Measurements from ENCODE around the gene FICD. TPM values are rescaled to one million over a fixed set of nuclear protein-coding genes. Genes with fewer than 3 reads are reported as not detected.
A peak's percentile ranks its signal among the peaks of the same experiment; 100 is the strongest.

The FICD gene
- total and polyA plus RNA-seq, 2 of the 13 experiments (the other 11 are each of a cell fraction or from before 2014, with no cell fraction given) = 0.99 to 3.0 TPM

DNA sequence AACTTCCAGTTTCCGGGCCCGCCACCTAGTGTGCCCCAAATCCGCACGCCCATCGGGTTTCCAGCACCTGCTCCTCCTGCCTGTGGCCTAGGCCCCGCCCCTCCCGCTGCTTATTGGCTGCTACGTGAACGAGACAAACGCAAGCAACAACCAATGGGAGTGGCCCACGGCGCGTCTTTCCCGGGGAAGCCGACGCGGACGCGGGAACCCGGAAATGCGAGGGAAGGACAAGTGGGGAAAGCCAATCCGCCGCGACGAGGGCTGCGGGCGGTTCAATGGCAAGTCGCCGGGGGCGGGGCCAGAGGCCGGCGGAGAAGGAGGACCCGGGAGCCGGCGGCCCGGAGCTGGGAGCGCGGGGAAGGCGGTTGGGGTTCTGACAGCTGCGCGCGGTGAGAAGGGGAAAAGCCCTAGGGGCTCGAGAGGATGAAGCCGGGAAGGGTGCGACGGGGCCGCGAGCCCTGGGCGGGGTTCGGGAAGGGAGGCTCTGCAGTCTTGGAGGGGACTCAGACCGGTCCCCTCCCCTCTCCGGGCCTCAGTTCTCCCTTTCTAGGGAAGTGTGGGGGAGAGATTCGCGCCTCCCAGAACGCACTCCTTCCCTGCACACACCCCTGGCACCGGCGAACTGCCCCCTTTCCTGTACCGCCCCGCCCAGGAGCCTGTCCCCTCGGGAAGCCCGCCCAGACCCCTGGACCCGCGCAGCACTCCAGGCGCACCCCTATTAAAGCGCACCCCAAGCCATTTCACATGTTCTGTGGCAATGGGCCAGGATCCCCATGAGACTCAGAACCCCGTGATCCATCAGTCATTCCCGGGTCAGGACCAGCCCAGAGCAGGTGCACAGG is at the start of gene FICD (continued):
- TF ChIP-seq, protein P1, sequence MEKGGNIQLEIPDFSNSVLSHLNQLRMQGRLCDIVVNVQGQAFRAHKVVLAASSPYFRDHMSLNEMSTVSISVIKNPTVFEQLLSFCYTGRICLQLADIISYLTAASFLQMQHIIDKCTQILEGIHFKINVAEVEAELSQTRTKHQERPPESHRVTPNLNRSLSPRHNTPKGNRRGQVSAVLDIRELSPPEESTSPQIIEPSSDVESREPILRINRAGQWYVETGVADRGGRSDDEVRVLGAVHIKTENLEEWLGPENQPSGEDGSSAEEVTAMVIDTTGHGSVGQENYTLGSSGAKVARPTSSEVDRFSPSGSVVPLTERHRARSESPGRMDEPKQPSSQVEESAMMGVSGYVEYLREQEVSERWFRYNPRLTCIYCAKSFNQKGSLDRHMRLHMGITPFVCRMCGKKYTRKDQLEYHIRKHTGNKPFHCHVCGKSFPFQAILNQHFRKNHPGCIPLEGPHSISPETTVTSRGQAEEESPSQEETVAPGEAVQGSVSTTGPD (CRISPR knock-in tag; IDR thresholded peaks at IDR 0.05) = no peak
- TF ChIP-seq FOXP1 (IDR thresholded peaks at IDR 0.05) (no peak), FOXP1 (CRISPR knock-in tag; IDR thresholded peaks at IDR 0.05) (0 out of 2 replicates have a peak, but pooled peaks have one; percentile 27), ZNF614 (CRISPR knock-in tag; IDR thresholded peaks at IDR 0.05; ENCODE audit: borderline replicate concordance) (no peak; the same call in 1 of the 2 replicates), ZNF430 (CRISPR knock-in tag; IDR thresholded peaks at IDR 0.05) (peak; percentile 63; the same call in 1 of the 2 replicates), MXD4 (CRISPR knock-in tag; IDR thresholded peaks at IDR 0.05) (peak; percentile 55; the same call in 1 of the 2 replicates), ZNF256 (CRISPR knock-in tag; conservative IDR thresholded peaks at IDR 0.05) (peak; percentile 50; the same call in 1 of the 2 replicates), ZBTB8A (CRISPR knock-in tag; IDR thresholded peaks at IDR 0.05; ENCODE audit: borderline replicate concordance, low read depth) (no peak), ZNF749 (CRISPR knock-in tag; IDR thresholded peaks at IDR 0.05; ENCODE audit: borderline replicate concordance) (no peak), YEATS4 (CRISPR knock-in tag; IDR thresholded peaks at IDR 0.05; ENCODE audit: borderline replicate concordance) (peak; percentile 60; the same call in 1 of the 2 replicates), NFE2L2 (IDR thresholded peaks at IDR 0.05; ENCODE audit: low read length) (no peak), THAP11 (CRISPR knock-in tag; IDR thresholded peaks at IDR 0.05) (peak; percentile 85), ZBTB20 (CRISPR knock-in tag; IDR thresholded peaks at IDR 0.05; ENCODE audit: borderline replicate concordance, low read depth) (no peak), ZNF747 (CRISPR knock-in tag; IDR thresholded peaks at IDR 0.05; ENCODE audit: borderline replicate concordance) (0 out of 2 replicates have a peak, but pooled peaks have one; percentile 25), ZKSCAN5 (CRISPR knock-in tag; IDR thresholded peaks at IDR 0.05) (no peak), RORA (CRISPR knock-in tag; IDR thresholded peaks at IDR 0.05) (no peak), NFIC (IDR thresholded peaks at IDR 0.05; ENCODE audit: low read length) (no peak), ZNF678 (CRISPR knock-in tag; IDR thresholded peaks at IDR 0.05) (0 out of 2 replicates have a peak, but pooled peaks have one; percentile 50), ZNF883 (CRISPR knock-in tag; IDR thresholded peaks at IDR 0.05; ENCODE audit: not compliant biosample characterization) (peak; percentile 49), NR2C2 (CRISPR knock-in tag; IDR thresholded peaks at IDR 0.05; ENCODE audit: borderline replicate concordance) (peak; percentile 18; the same call in 1 of the 2 replicates), ESRRA (CRISPR knock-in tag; IDR thresholded peaks at IDR 0.05; ENCODE audit: low read depth) (no peak)
- TF ChIP-seq, protein P2, sequence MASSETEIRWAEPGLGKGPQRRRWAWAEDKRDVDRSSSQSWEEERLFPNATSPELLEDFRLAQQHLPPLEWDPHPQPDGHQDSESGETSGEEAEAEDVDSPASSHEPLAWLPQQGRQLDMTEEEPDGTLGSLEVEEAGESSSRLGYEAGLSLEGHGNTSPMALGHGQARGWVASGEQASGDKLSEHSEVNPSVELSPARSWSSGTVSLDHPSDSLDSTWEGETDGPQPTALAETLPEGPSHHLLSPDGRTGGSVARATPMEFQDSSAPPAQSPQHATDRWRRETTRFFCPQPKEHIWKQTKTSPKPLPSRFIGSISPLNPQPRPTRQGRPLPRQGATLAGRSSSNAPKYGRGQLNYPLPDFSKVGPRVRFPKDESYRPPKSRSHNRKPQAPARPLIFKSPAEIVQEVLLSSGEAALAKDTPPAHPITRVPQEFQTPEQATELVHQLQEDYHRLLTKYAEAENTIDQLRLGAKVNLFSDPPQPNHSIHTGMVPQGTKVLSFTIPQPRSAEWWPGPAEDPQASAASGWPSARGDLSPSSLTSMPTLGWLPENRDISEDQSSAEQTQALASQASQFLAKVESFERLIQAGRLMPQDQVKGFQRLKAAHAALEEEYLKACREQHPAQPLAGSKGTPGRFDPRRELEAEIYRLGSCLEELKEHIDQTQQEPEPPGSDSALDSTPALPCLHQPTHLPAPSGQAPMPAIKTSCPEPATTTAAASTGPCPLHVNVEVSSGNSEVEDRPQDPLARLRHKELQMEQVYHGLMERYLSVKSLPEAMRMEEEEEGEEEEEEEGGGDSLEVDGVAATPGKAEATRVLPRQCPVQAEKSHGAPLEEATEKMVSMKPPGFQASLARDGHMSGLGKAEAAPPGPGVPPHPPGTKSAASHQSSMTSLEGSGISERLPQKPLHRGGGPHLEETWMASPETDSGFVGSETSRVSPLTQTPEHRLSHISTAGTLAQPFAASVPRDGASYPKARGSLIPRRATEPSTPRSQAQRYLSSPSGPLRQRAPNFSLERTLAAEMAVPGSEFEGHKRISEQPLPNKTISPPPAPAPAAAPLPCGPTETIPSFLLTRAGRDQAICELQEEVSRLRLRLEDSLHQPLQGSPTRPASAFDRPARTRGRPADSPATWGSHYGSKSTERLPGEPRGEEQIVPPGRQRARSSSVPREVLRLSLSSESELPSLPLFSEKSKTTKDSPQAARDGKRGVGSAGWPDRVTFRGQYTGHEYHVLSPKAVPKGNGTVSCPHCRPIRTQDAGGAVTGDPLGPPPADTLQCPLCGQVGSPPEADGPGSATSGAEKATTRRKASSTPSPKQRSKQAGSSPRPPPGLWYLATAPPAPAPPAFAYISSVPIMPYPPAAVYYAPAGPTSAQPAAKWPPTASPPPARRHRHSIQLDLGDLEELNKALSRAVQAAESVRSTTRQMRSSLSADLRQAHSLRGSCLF (CRISPR knock-in tag; IDR thresholded peaks at IDR 0.05; ENCODE audit: borderline replicate concordance) = no peak
- TF ChIP-seq, protein P3, sequence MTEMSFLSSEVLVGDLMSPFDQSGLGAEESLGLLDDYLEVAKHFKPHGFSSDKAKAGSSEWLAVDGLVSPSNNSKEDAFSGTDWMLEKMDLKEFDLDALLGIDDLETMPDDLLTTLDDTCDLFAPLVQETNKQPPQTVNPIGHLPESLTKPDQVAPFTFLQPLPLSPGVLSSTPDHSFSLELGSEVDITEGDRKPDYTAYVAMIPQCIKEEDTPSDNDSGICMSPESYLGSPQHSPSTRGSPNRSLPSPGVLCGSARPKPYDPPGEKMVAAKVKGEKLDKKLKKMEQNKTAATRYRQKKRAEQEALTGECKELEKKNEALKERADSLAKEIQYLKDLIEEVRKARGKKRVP (CRISPR knock-in tag; IDR thresholded peaks at IDR 0.05) = no peak

All from HepG2 (cell line).